ENCODE results near the gene CRY2. TPM values are rescaled to one million over a fixed set of nuclear protein-coding genes. Genes with fewer than 3 reads are reported as not detected.

CRY2 gene
- total and polyA plus RNA-seq, 4 donors: 16.7 to 72.9 (median 33.0) TPM

DNA sequence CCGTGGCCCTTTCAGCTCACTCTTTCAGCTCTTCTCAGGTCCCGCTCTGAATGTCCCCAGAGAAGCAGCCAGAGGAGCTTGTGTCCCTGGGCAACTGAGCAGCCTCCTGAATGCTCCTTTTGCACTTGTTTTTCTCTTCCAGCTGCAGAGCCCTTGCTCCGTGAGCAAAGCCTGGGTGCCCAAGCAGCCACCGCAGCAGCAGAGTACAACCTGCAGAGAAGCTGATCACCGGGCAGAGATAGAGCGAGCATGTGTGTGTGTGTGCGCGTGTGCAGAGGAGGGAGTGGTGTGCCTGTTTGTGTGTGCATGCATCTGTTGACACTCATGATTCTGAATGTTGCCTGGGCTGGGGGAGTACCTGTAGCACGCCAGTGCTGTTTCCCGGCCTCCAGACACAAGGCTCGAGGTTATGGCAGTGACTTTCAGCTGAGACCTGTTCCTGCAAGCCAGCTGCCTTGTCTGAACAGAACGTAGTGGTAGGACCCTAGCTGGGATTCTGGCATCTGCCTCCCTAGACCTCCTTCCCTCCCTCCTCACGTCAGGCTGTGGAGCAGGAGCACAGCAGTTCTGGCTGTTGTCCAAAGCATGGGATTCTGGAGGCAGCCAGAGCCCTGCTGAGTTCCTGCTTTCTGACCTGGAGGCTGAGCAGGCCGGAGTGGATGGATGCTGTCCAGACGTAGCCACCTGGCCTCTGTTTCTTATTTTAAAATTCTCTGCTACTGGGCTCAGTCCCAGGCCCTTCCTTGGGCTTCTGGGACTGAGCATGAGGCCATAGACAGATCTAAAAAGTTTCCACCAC lies 33.7 kb downstream of the CRY2 start:
- TF ChIP-seq, protein P1, sequence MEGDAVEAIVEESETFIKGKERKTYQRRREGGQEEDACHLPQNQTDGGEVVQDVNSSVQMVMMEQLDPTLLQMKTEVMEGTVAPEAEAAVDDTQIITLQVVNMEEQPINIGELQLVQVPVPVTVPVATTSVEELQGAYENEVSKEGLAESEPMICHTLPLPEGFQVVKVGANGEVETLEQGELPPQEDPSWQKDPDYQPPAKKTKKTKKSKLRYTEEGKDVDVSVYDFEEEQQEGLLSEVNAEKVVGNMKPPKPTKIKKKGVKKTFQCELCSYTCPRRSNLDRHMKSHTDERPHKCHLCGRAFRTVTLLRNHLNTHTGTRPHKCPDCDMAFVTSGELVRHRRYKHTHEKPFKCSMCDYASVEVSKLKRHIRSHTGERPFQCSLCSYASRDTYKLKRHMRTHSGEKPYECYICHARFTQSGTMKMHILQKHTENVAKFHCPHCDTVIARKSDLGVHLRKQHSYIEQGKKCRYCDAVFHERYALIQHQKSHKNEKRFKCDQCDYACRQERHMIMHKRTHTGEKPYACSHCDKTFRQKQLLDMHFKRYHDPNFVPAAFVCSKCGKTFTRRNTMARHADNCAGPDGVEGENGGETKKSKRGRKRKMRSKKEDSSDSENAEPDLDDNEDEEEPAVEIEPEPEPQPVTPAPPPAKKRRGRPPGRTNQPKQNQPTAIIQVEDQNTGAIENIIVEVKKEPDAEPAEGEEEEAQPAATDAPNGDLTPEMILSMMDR (IDR thresholded peaks at IDR 0.05; ENCODE audit: low read depth, low read length, missing input control): no peak
- no peak for TF ChIP-seq FOXA2 (IDR thresholded peaks at IDR 0.05)
- TF ChIP-seq RXRA (IDR thresholded peaks at IDR 0.05): no peak
- TF ChIP-seq YY1 (IDR thresholded peaks at IDR 0.05): no peak
- TF ChIP-seq, protein P2, sequence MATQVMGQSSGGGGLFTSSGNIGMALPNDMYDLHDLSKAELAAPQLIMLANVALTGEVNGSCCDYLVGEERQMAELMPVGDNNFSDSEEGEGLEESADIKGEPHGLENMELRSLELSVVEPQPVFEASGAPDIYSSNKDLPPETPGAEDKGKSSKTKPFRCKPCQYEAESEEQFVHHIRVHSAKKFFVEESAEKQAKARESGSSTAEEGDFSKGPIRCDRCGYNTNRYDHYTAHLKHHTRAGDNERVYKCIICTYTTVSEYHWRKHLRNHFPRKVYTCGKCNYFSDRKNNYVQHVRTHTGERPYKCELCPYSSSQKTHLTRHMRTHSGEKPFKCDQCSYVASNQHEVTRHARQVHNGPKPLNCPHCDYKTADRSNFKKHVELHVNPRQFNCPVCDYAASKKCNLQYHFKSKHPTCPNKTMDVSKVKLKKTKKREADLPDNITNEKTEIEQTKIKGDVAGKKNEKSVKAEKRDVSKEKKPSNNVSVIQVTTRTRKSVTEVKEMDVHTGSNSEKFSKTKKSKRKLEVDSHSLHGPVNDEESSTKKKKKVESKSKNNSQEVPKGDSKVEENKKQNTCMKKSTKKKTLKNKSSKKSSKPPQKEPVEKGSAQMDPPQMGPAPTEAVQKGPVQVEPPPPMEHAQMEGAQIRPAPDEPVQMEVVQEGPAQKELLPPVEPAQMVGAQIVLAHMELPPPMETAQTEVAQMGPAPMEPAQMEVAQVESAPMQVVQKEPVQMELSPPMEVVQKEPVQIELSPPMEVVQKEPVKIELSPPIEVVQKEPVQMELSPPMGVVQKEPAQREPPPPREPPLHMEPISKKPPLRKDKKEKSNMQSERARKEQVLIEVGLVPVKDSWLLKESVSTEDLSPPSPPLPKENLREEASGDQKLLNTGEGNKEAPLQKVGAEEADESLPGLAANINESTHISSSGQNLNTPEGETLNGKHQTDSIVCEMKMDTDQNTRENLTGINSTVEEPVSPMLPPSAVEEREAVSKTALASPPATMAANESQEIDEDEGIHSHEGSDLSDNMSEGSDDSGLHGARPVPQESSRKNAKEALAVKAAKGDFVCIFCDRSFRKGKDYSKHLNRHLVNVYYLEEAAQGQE (IDR thresholded peaks at IDR 0.05): no peak
- no peak for TF ChIP-seq RAD21 (IDR thresholded peaks at IDR 0.05)
- no peak for TF ChIP-seq HNF4G (IDR thresholded peaks at IDR 0.05)
- no peak for TF ChIP-seq HNF4A (conservative IDR thresholded peaks at IDR 0.05)
- TF ChIP-seq, protein P3, sequence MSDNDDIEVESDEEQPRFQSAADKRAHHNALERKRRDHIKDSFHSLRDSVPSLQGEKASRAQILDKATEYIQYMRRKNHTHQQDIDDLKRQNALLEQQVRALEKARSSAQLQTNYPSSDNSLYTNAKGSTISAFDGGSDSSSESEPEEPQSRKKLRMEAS (IDR thresholded peaks at IDR 0.05): no peak
- TF ChIP-seq EGR1 (IDR thresholded peaks at IDR 0.05; ENCODE audit: low read depth in 2 of 2): no peak
- no peak for TF ChIP-seq TAF1 (conservative IDR thresholded peaks at IDR 0.05)
- TF ChIP-seq, protein P4, sequence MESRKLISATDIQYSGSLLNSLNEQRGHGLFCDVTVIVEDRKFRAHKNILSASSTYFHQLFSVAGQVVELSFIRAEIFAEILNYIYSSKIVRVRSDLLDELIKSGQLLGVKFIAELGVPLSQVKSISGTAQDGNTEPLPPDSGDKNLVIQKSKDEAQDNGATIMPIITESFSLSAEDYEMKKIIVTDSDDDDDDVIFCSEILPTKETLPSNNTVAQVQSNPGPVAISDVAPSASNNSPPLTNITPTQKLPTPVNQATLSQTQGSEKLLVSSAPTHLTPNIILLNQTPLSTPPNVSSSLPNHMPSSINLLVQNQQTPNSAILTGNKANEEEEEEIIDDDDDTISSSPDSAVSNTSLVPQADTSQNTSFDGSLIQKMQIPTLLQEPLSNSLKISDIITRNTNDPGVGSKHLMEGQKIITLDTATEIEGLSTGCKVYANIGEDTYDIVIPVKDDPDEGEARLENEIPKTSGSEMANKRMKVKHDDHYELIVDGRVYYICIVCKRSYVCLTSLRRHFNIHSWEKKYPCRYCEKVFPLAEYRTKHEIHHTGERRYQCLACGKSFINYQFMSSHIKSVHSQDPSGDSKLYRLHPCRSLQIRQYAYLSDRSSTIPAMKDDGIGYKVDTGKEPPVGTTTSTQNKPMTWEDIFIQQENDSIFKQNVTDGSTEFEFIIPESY (IDR thresholded peaks at IDR 0.05): no peak
- TF ChIP-seq SP1 (IDR thresholded peaks at IDR 0.05): no peak
- no peak for TF ChIP-seq NR2F2 (IDR thresholded peaks at IDR 0.05)
- no peak for TF ChIP-seq JUND (IDR thresholded peaks at IDR 0.05)
- no peak for TF ChIP-seq GABPA (IDR thresholded peaks at IDR 0.05 in 1 of 2, conservative IDR thresholded peaks at IDR 0.05 in 1 of 2)
- TF ChIP-seq FOXA1 (IDR thresholded peaks at IDR 0.05): no peak
- peaks cover 0 to 3% (median 3%) of the 10 kb centered on the region in 4 donors for H3K4me1 ChIP-seq (ENCODE audit: control insufficient read depth in 4 of 4, insufficient read depth in 4 of 4, low read length in 3 of 4)
- no peak overlapping the region for H3K4me3 ChIP-seq (ENCODE audit: low read depth in 1 of 3, low read length in 3 of 3)
- no peaks in the 10 kb centered on the region for H3K9me3 ChIP-seq (ENCODE audit: control insufficient read depth in 4 of 4, low read length in 3 of 4)
- WGBS: 94% methylated on average over 15 of the region's 15 CpGs
- H3K27ac ChIP-seq (ENCODE audit: low read depth in 1 of 2, low read length in 2 of 2): no peak overlapping the region
- no peak for DNase-seq (ENCODE audit: low spot score)
- H3K27me3 ChIP-seq (ENCODE audit: control insufficient read depth in 4 of 4, insufficient read depth in 4 of 4, low read length in 3 of 4): no peaks in the 10 kb centered on the region
- no peak overlapping the region for H3K9ac ChIP-seq (ENCODE audit: low read depth in 1 of 2, low read length in 2 of 2)
- H3K36me3 ChIP-seq (ENCODE audit: control insufficient read depth in 4 of 4, insufficient read depth in 3 of 4, low read depth in 1 of 4, low read length in 3 of 4): peaks cover 12 to 66% (median 55%) of the 10 kb centered on the region in 4 donors

Measured in liver (tissue), 9 donors.